SU-DHL-6 (cell line): Measurements from ENCODE around the gene OSBPL5.

Experiments
- H2AFZ ChIP-seq: fragments of 200-600 bp; sonication (generic); 2 replicates; pipeline ENCODE4 v1.6.1; 2014; ENCODE audit warnings: low read depth, mild to moderate bottlenecking, moderate library complexity, mixed read lengths, antibody characterized with exemption, low read length; ENCODE audit not compliant: severe bottlenecking
- H3F3A ChIP-seq: fragments of 200-600 bp; shearing (Covaris generic); 2 replicates; pipeline ENCODE4 v1.6.0; 2016; ENCODE audit warnings: antibody characterized with exemption, mild to moderate bottlenecking; ENCODE audit not compliant: insufficient read depth
- H3K27ac ChIP-seq: fragments of 200-600 bp; sonication (generic); 2 replicates; pipeline ENCODE4 v1.5.1; 2016; ENCODE audit warnings: low read depth, mild to moderate bottlenecking, low read length, moderate library complexity, mixed read lengths
- H3K27me3 ChIP-seq: fragments of 200-600 bp; sonication (generic), shearing (Covaris generic); 2 replicates; pipeline ENCODE4 v1.6.0; 2014; ENCODE audit warnings: mild to moderate bottlenecking, low read length
- H3K36me3 ChIP-seq: fragments of 200-600 bp; sonication (generic); 2 replicates; pipeline ENCODE4 v1.6.1; 2014; ENCODE audit warnings: mild to moderate bottlenecking, low read length, mixed read lengths
- H3K4me2 ChIP-seq: fragments of 300-600, 200-600 bp; shearing (Covaris generic), sonication (generic); 2 replicates; pipeline ENCODE4 v1.6.0; 2014; ENCODE audit warnings: low read length, low read depth, mild to moderate bottlenecking; ENCODE audit not compliant: poor library complexity, severe bottlenecking
- H3K4me3 ChIP-seq: fragments of 200-600 bp; sonication (generic); 2 replicates; pipeline ENCODE4 v1.5.1; 2014; ENCODE audit warnings: antibody characterized with exemption, low read length, mild to moderate bottlenecking, mixed read lengths; ENCODE audit not compliant: insufficient read depth, poor library complexity, severe bottlenecking
- H3K79me2 ChIP-seq: fragments of 200-600 bp; sonication (generic); 2 replicates; pipeline ENCODE4 v1.6.1; 2014; ENCODE audit warnings: mild to moderate bottlenecking, low read length, moderate library complexity; ENCODE audit not compliant: insufficient read depth
- H3K9ac ChIP-seq: fragments of 200-600 bp; sonication (generic); 2 replicates; pipeline ENCODE4 v1.7.0; 2014; ENCODE audit warnings: mild to moderate bottlenecking, low read length
- H3K9me2 ChIP-seq: fragments of 200-600 bp; sonication (generic); replicated peaks from 2 replicates; pipeline ENCODE4 v1.6.1; 2014; ENCODE audit warnings: low read length; ENCODE audit not compliant: insufficient read depth
- H3K9me3 ChIP-seq: fragments of 200-600 bp; sonication (generic); 2 replicates; pipeline ENCODE4 v1.6.1; 2014; ENCODE audit warnings: low read length, mixed read lengths; ENCODE audit not compliant: insufficient read depth
- H4K20me1 ChIP-seq: fragments of 200-600 bp; sonication (generic); 2 replicates; pipeline ENCODE4 v1.6.1; 2014; ENCODE audit warnings: low read depth, mild to moderate bottlenecking, antibody characterized with exemption, low read length, moderate library complexity, mixed read lengths
- CTCF ChIP-seq: fragments of 200-600 bp; sonication (generic); IDR thresholded peaks from one replicate; pipeline ENCODE4 v1.5.1; 2017; ENCODE audit warnings: antibody characterized with exemption, mild to moderate bottlenecking, low read length, moderate library complexity; ENCODE audit not compliant: insufficient read depth, poor library complexity, severe bottlenecking
- EZH2phosphoT487 ChIP-seq: fragments of 200-600 bp; sonication (generic), shearing (Covaris generic); conservative IDR thresholded peaks from 2 replicates; pipeline ENCODE4 v1.6.1; 2018; ENCODE audit warnings: mild to moderate bottlenecking, antibody characterized with exemption, low read length, moderate library complexity, mixed read lengths

OSBPL5 gene

DNA sequence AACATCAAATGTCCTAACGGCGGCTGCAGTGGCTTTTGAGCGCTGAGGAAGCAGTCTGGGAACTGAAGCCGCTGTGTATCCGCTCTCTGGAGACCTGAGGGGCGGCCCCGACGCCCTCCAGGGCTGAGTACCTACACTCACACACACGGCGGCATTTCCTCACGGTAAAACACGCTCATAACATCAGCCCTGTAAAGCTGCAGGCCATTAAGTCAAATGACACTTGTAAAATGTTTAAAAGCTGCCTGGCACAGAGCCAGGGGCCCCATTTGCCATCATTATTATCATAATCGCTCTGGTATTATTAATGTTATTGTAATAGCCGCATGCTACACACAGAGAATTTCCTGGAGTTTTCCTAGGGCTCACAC lies 113.0 kb downstream of the OSBPL5 start:
- Histone ChIP-seq H3K36me3 (no peaks in the 10 kb centered on the region), H3F3A (no peaks in the 10 kb centered on the region), H3K9me2 (no peaks in the 10 kb centered on the region), H4K20me1 (no peaks in the 10 kb centered on the region), H3K79me2 (peaks cover 94% of the 10 kb centered on the region), H3K27me3 (no peaks in the 10 kb centered on the region), H3K4me2 (no peak overlapping the region), H3K27ac (no peak overlapping the region), H3K9ac (no peak overlapping the region), H3K9me3 (no peaks in the 10 kb centered on the region), H2AFZ (no peak overlapping the region), H3K4me3 (no peak overlapping the region)
- TF ChIP-seq EZH2phosphoT487: no peak
- no peak for TF ChIP-seq CTCF

DNA sequence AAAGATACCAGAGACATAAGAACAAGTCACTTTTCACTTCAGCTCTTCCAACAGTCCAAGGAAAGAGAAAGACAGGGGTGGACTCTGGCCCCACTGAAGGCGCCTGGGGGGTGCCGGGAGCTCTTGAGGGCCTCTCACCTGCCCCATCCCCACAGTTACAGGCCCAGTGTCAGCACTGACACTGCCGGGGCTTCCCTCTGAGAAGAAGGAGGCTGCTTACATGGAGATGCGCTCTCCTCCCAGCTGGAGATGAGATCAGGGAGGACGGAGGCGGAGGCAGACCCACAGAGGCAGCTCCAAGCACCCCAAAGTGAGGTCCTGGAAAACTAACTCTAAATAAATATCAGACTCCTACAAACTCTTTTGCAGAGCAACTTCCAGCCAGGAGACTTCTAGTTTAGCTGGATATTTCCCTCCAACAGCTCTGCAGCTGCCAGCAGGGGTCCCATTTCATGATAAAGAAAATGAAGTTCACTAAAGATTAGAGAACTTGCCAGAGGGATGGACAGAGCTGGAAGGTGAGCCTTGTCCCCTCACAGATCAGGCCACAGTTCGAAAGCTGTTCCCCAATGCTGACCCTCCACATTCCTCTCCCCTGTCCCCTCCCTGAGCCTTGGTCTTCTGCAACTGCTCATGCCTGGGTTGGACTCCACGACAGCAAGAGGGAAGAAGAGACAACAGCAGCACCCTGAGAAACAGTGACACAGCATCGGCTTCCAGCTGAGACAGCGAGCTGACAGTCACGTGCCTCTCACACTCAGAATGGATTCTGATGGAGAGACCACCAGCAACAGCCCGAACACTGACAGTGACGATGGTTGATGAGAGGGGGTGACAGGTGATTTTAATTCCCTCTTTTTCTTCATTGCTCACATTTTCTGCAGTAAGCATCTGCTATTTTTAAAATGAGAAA lies 113.7 kb downstream of the OSBPL5 start:
- Histone ChIP-seq H3K27ac (no peak overlapping the region), H3K79me2 (peaks cover 93% of the 10 kb centered on the region), H4K20me1 (no peaks in the 10 kb centered on the region), H3K9me2 (no peaks in the 10 kb centered on the region), H3F3A (no peaks in the 10 kb centered on the region), H3K4me3 (no peak overlapping the region), H3K4me2 (no peak overlapping the region), H3K36me3 (no peaks in the 10 kb centered on the region), H3K9ac (no peak overlapping the region), H3K9me3 (no peaks in the 10 kb centered on the region), H3K27me3 (no peaks in the 10 kb centered on the region), H2AFZ (no peak overlapping the region)
- TF ChIP-seq EZH2phosphoT487 (no peak), CTCF (no peak)

DNA sequence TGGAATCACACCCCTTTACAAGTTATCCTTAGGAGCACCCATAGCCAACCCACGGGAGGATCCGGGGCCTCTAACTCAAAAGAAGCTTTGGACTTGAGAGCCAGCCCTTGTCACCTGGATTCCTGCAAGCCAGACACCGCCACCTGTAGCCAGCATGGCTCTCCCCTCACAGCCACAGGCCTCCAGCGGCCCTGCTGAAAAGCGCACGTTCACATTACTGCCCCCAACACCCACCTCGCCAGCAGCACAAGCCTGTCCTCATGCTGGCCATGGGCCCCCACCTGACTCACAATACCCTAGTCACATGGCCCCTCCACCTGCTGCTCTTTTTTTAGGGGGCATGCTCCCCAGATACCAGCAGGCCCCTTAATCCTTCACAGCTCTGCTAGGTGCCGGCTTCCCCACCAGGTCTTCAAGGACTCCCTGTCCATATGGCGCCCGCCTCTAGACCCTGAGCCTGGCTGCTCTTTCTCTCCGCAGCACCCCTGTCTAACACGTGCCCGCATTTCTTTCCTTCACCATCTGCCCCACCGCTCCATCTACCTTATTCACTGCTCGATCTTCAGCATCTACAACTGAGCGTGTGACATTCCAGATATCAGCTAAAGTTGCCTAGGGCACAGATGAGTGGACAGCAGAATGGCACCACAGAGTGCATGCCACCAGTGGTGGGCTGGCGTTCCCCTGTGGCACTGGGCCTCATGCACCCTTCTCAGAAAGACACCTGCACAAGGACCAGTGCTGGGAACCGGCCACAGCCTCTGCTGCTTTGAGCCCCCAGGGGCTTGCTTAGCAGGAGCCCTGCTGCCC lies 114.5 kb downstream of the OSBPL5 start:
- Histone ChIP-seq H3K27me3 (no peaks in the 10 kb centered on the region), H4K20me1 (no peaks in the 10 kb centered on the region), H3K4me3 (no peak overlapping the region), H3K36me3 (no peaks in the 10 kb centered on the region), H3F3A (no peaks in the 10 kb centered on the region), H3K79me2 (peaks cover 93% of the 10 kb centered on the region), H3K9ac (no peak overlapping the region), H3K9me3 (no peaks in the 10 kb centered on the region), H3K4me2 (peak overlapping the region; percentile 28), H2AFZ (no peak overlapping the region), H3K9me2 (no peaks in the 10 kb centered on the region), H3K27ac (no peak overlapping the region)
- TF ChIP-seq CTCF (no peak), EZH2phosphoT487 (no peak)
